Chondrocyte (in vitro differentiated cells): ENCODE data around the gene HSPBAP1. TPM values are rescaled to one million over a fixed set of nuclear protein-coding genes. Genes with fewer than 3 reads are reported as not detected.

Experiments used
- DNase-seq: peaks from one replicate; pipeline ENCODE4 v3.0.0; 2021; ENCODE audit warnings: mixed read lengths, low spot score
- H3K27ac Mint-ChIP-seq: one replicate; pipeline ENCODE4 v1.8.0; 2021; ENCODE audit warnings: mild to moderate bottlenecking, moderate library complexity, mixed read lengths; ENCODE audit not compliant: unreplicated experiment
- H3K27me3 Mint-ChIP-seq: 2 replicates; pipeline ENCODE4 v1.8.0; 2021; ENCODE audit warnings: low read depth, mixed read lengths
- H3K36me3 Mint-ChIP-seq: 2 replicates; pipeline ENCODE4 v1.8.0; 2021; ENCODE audit warnings: low read depth, mixed read lengths
- H3K4me1 Mint-ChIP-seq: 2 replicates; pipeline ENCODE4 v1.8.0; 2021; ENCODE audit warnings: low read depth, mild to moderate bottlenecking, mixed read lengths
- H3K4me3 Mint-ChIP-seq: one replicate; pipeline ENCODE4 v1.8.0; 2021; ENCODE audit warnings: mild to moderate bottlenecking, moderate library complexity, mixed read lengths; ENCODE audit not compliant: unreplicated experiment
- H3K9me3 Mint-ChIP-seq: 2 replicates; pipeline ENCODE4 v1.8.0; 2021; ENCODE audit warnings: low read depth, mixed read lengths
- CTCF ChIP-seq: fragments of 200-600 bp; sonication (generic); IDR thresholded peaks from 2 replicates; pipeline ENCODE4 v1.5.0; 2021; ENCODE audit warnings: antibody characterized with exemption, mild to moderate bottlenecking, moderate library complexity
- long read RNA-seq: library from polyadenylated mRNA; stranded (forward); transcript quantifications from one replicate; pipeline ENCODE4 v2.0.0, GENCODE V29; 2021
- total RNA-seq: library from RNA; stranded (reverse); gene quantifications from 3 replicates; pipeline ENCODE4 v1.2.1, GENCODE V29; 2021

The HSPBAP1 gene, protein sequence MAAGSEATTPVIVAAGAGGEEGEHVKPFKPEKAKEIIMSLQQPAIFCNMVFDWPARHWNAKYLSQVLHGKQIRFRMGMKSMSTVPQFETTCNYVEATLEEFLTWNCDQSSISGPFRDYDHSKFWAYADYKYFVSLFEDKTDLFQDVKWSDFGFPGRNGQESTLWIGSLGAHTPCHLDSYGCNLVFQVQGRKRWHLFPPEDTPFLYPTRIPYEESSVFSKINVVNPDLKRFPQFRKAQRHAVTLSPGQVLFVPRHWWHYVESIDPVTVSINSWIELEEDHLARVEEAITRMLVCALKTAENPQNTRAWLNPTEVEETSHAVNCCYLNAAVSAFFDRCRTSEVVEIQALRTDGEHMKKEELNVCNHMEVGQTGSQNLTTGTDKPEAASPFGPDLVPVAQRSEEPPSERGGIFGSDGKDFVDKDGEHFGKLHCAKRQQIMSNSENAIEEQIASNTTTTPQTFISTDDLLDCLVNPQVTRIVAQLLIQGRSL
- 4.5 to 8.3 TPM (median 4.8 TPM) in 3 replicates for total RNA-seq
- long read RNA-seq, transcript HSPBAP1-201 (8 exons, 1,953 nt) = major isoform, 6 of 8 reads
- long read RNA-seq, partial matches to known transcripts = 0 of 8 reads
- long read RNA-seq, other reads (novel, unspliced or antisense) = 2 of 8 reads

DNA sequence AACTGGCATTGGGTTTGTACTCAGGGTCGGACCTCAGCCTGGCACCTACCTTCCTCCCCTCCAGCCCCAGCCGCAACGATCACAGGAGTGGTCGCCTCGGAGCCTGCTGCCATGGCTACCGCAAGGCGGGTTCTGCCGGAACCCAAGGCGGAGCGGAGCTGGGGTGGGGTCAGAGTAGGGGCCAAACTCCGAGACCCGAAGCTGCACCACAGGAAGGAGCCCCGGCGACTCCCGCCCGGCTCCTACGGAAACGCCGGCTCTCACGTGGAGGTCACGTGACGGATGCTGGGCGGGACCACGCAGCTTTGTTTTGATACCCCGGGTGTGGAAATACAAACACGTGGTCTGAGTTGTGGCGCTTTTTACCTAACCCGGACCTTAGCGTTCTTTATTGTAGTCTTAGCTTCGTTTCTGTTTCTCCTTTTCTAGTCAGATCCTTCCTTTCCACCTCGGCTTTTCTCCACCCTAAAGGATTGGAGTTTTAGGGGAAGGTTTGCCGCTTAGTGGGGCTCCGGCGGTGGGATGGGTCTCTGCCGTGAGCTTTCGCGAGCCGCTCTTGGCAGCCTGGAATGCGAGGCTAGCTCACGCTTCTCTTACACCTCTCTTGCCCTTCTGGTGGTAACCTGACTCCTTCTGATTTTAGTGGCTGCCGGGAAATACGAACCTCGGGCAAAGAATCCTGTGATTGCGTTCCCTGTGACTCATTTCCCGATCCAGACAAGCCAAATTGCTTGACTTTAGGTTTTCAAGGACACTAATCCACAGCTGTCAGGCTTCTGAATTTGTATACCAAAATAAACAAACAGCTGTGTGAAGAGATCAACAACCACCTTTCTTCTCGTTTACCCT, at the start of gene HSPBAP1:
Gene HSPBAP1, minus strand, starts transcription at position 264 of the 849 bp plus-strand sequence. Its CDS starts 151 bp downstream, at position 113.
- peak within 1 kb of the TSS; percentile 99 for H3K27ac Mint-ChIP-seq
- no peak for TF ChIP-seq CTCF
- DNase-seq = peak; percentile 93
- H3K4me3 Mint-ChIP-seq = peak within 1 kb of the TSS; percentile 93
- H3K27me3 Mint-ChIP-seq = no peaks in the 10 kb centered on the region
- peaks cover 36% of the 10 kb centered on the region for H3K4me1 Mint-ChIP-seq
- no peaks in the 10 kb centered on the region for H3K36me3 Mint-ChIP-seq
- no peaks in the 10 kb centered on the region for H3K9me3 Mint-ChIP-seq

DNA sequence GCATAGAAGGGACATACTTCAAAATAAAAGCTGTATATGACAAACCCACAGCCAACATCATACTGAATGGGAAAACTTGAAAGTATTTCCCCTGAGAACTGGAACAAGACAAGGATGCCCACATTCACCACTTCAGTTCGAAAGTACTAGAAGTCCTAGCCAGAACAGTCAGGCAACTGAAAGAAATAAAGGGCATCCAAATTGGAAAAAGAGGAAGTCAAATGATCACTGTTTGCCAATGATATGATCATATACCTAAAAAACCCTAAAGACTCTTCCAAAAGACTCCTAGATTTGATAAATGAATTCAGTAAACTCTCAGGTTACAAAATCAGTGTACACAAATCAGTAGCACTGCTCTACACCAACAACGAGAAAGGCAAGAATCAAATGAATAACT, 42.0 kb upstream of the HSPBAP1 start:
- Mint-ChIP-seq H3K4me1 (no peaks in the 10 kb centered on the region), H3K27me3 (no peaks in the 10 kb centered on the region), H3K36me3 (peaks cover 29% of the 10 kb centered on the region), H3K27ac (no peak overlapping the region), H3K9me3 (peaks cover 16% of the 10 kb centered on the region), H3K4me3 (no peak overlapping the region)
- TF ChIP-seq CTCF = no peak
- no peak for DNase-seq

- Mint-ChIP-seq H3K4me3 (no peak overlapping the region), H3K27me3 (no peaks in the 10 kb centered on the region), H3K27ac (no peak overlapping the region), H3K36me3 (peaks cover 18% of the 10 kb centered on the region), H3K9me3 (no peaks in the 10 kb centered on the region), H3K4me1 (no peaks in the 10 kb centered on the region)
- DNase-seq = no peak
- TF ChIP-seq CTCF = no peak
These were observed 34.6 kb upstream of the HSPBAP1 start for GRCh38 chr3:122828281-122828680.

DNA sequence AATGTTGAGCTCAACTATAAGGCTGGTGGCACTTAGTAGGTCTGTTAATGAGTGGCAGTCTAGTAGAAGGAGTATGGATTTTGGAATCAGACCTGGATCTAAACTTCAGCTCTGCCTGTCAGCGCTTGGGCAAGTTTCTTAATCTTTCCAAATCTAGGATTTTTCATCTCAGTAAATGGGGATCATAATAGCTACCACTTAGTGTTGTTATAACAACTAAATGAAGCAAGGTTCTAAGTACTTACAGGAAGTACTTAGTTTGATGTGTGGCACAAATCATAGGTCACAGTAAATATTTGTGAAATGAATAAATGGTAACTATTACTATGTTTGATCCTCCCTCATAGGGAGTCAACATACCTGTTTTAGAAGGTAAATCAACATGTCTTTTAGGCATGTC, 32.6 kb upstream of the HSPBAP1 start:
- DNase-seq = no peak
- Mint-ChIP-seq H3K4me1 (no peaks in the 10 kb centered on the region), H3K27me3 (no peaks in the 10 kb centered on the region), H3K27ac (no peak overlapping the region), H3K9me3 (no peaks in the 10 kb centered on the region), H3K4me3 (no peak overlapping the region), H3K36me3 (peaks cover 17% of the 10 kb centered on the region)
- TF ChIP-seq CTCF = no peak

GRCh38 chr3:122825460-122825859, 31.8 kb upstream of the HSPBAP1 start:
- Mint-ChIP-seq H3K27me3 (no peaks in the 10 kb centered on the region), H3K27ac (no peak overlapping the region), H3K36me3 (peaks cover 22% of the 10 kb centered on the region), H3K9me3 (no peaks in the 10 kb centered on the region), H3K4me3 (no peak overlapping the region), H3K4me1 (no peaks in the 10 kb centered on the region)
- no peak for TF ChIP-seq CTCF
- no peak for DNase-seq
